UCSD-AML1 (cell line): ENCODE measurements around the gene WNT8B.

ENCODE experiments used
- DNase-seq: peaks from one replicate; lab custom pipeline; 2025; ENCODE audit not compliant: unreplicated experiment; lab: John Stamatoyannopoulos, UW

Gene WNT8B

GRCh38 chr10:100518761-100519241 is 56.0 kb downstream of the WNT8B start:
- DNase-seq: no peak

- DNase-seq: no peak
These were observed 56.7 kb downstream of the WNT8B start, which contains the start of gene SEC31B for GRCh38 chr10:100519311-100520051. Gene SEC31B, minus strand, starts transcription at chr10:100519861. Its CDS starts 2,909 bp downstream, at chr10:100516952.

GRCh38 chr10:100520811-100521210 is 58.0 kb downstream of the WNT8B start:
- no peak for DNase-seq

GRCh38 chr10:100522107-100522801 is 59.4 kb downstream of the WNT8B start:
- DNase-seq: no peak

GRCh38 chr10:100522945-100523344 is 60.1 kb downstream of the WNT8B start:
- DNase-seq: no peak

- no peak for DNase-seq
These were observed 61.4 kb downstream of the WNT8B start for GRCh38 chr10:100524206-100524605.

- no peak for DNase-seq
These were observed 61.8 kb downstream of the WNT8B start for GRCh38 chr10:100524638-100525037.

GRCh38 chr10:100528123-100528886 is 65.5 kb downstream of the WNT8B start:
- DNase-seq: no peak

GRCh38 chr10:100528921-100529474 is 66.2 kb downstream of the WNT8B start:
- DNase-seq: no peak

- DNase-seq: peak; percentile 87
These were observed 66.9 kb downstream of the WNT8B start, which contains the start of gene NDUFB8 for GRCh38 chr10:100529475-100530298. Gene NDUFB8, minus strand, starts transcription at chr10:100529871. Its CDS starts 20 bp downstream, at chr10:100529851.

GRCh38 chr10:100531761-100532160 is 69.0 kb downstream of the WNT8B start:
- no peak for DNase-seq
